H1 (cell line): Measurements from ENCODE around the gene GNAI2.

Experiments
- BACH1 ChIP-seq: IDR thresholded peaks from 2 replicates; pipeline ENCODE4 v1.6.1; 2012; ENCODE audit warnings: low read length, improper control_type of control experiment
- BRCA1 ChIP-seq: IDR thresholded peaks from 2 replicates; pipeline ENCODE4 v1.6.1; 2012; ENCODE audit warnings: low read depth, low read length, improper control_type of control experiment
- CTCF ChIP-seq, 3 experiments: IDR thresholded peaks; 1 replicate in 2 of 3; 2 replicates in 1 of 3; pipeline versions ENCODE4 v1.5.1 to v1.6.1; 2011; ENCODE audit warnings: low read length in 3 of 3, mild to moderate bottlenecking in 3 of 3, inconsistent platforms in 2 of 3, low read depth in 1 of 3, moderate library complexity in 1 of 3; ENCODE audit not compliant: insufficient read depth in 1 of 3; ENCODE audit errors: control extremely low read depth in 1 of 3
- EZH2 ChIP-seq: fragments of 200-600 bp; sonication (generic); IDR thresholded peaks from 2 replicates; pipeline ENCODE4 v1.7.1; 2012; ENCODE audit warnings: low read depth, mild to moderate bottlenecking, moderate library complexity, low read length, inconsistent platforms; ENCODE audit not compliant: severe bottlenecking
- POLR2AphosphoS5 ChIP-seq: IDR thresholded peaks from 2 replicates; pipeline ENCODE4 v1.6.1; 2011; ENCODE audit warnings: low read depth, low read length
- TBP ChIP-seq: IDR thresholded peaks from 2 replicates; pipeline ENCODE4 v1.6.1; 2011; ENCODE audit warnings: low read depth, low read length, improper control_type of control experiment
- TEAD4 ChIP-seq: IDR thresholded peaks from 2 replicates; pipeline ENCODE4 v1.6.1; 2012; ENCODE audit warnings: low read depth, low read length, inconsistent platforms, mixed read lengths
- YY1 ChIP-seq: IDR thresholded peaks from 2 replicates; pipeline ENCODE4 v1.6.1; 2011; ENCODE audit warnings: low read depth, mild to moderate bottlenecking, low read length
- ZNF274 ChIP-seq: IDR thresholded peaks from 2 replicates; pipeline ENCODE4 v1.7.0; 2012; ENCODE audit warnings: low read length, borderline replicate concordance; ENCODE audit errors: extremely low read depth
- TF ChIP-seq, protein P1 (sequence below): IDR thresholded peaks from 2 replicates; pipeline ENCODE4 v1.6.1; 2012; ENCODE audit warnings: inconsistent platforms
- TF ChIP-seq, protein P2 (sequence below): IDR thresholded peaks from 2 replicates; pipeline ENCODE4 v1.6.1; 2012; ENCODE audit warnings: inconsistent platforms

DNA sequence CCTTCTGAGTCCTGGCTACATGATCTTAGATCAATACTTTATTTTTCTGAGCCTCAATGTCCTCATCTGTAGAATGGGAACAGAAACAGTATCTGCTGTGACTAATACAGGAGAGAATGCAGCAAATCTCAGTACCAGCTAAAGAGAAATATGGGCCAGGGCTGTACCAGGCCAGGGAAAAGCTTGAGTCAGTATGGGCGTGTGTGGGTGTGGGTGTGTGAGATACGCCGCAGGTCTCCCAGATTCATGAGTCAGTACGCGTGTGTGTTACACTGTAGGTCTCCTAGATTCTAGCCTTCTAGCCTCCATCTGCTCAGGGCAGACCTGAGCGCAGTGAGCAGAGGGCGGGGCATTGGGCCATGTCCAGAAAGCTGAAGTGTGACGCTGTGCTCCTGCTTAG lies 15.2 kb downstream of the GNAI2 start:
- no peak for TF ChIP-seq ZNF274
- TF ChIP-seq TEAD4: no peak
- TF ChIP-seq, protein P1, sequence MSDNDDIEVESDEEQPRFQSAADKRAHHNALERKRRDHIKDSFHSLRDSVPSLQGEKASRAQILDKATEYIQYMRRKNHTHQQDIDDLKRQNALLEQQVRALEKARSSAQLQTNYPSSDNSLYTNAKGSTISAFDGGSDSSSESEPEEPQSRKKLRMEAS: no peak
- TF ChIP-seq TBP: no peak
- no peak for TF ChIP-seq YY1
- no peak for TF ChIP-seq EZH2
- TF ChIP-seq BACH1: no peak
- no peak for TF ChIP-seq CTCF (IDR thresholded peaks at IDR 0.05; ENCODE audit: control extremely low read depth in 1 of 3, insufficient read depth in 1 of 3, low read depth in 1 of 3, low read length in 3 of 3)
- TF ChIP-seq, protein P2, sequence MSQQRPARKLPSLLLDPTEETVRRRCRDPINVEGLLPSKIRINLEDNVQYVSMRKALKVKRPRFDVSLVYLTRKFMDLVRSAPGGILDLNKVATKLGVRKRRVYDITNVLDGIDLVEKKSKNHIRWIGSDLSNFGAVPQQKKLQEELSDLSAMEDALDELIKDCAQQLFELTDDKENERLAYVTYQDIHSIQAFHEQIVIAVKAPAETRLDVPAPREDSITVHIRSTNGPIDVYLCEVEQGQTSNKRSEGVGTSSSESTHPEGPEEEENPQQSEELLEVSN: no peak
- TF ChIP-seq POLR2AphosphoS5: no peak
- no peak for TF ChIP-seq BRCA1
